Measurements from ENCODE around the gene EHMT1. TPM values are rescaled to one million over a fixed set of nuclear protein-coding genes. Genes with fewer than 3 reads are reported as not detected.

Gene EHMT1
- total and polyA plus RNA-seq, 2 experiments from 2014 or later: 162 to 177 TPM

GRCh38 chr9:137645211-137645610 is 26.4 kb downstream of the EHMT1 start:
- H4K20me1 ChIP-seq (replicated peaks; ENCODE audit: insufficient read depth): peaks cover 71% of the 10 kb centered on the region
- no peaks in the 10 kb centered on the region; the same call in 1 of the 2 replicates for H3F3A ChIP-seq (replicated peaks; ENCODE audit: low read depth)
- no peaks in the 10 kb centered on the region for H3K9me2 ChIP-seq (ENCODE audit: insufficient read depth)
- Mint-ChIP-seq H3K36me3 (ENCODE audit: low read depth) (peaks cover 21% of the 10 kb centered on the region), H3K4me3 (no peak overlapping the region), H3K4me1 (peaks cover 24% of the 10 kb centered on the region), H3K9me3 (no peaks in the 10 kb centered on the region), H3K27me3 (ENCODE audit: insufficient read depth, low read depth, poor library complexity) (peaks cover 9% of the 10 kb centered on the region), H3K27ac (no peak overlapping the region)
- H3K36me3 ChIP-seq (ENCODE audit: insufficient read depth): no peaks in the 10 kb centered on the region
- H3K27ac ChIP-seq (ENCODE audit: low read depth): no peak overlapping the region
- DNase-seq (ENCODE audit: low spot score) (no peak), ATAC-seq (no peak)
- H3K4me2 ChIP-seq: no peak overlapping the region
- no peak for TF ChIP-seq ZNF114 (CRISPR knock-in tag; IDR thresholded peaks at IDR 0.05)
- no peak for TF ChIP-seq CREB1 (CRISPR knock-in tag; IDR thresholded peaks at IDR 0.05; ENCODE audit: low read depth)
- no peak overlapping the region for H3K4me3 ChIP-seq
- H3K27me3 ChIP-seq (ENCODE audit: insufficient read depth): no peaks in the 10 kb centered on the region
- peaks cover 100% of the 10 kb centered on the region for H3K79me2 ChIP-seq (replicated peaks; ENCODE audit: insufficient read depth)
- no peak overlapping the region for H2AFZ ChIP-seq
- H3K4me1 ChIP-seq (ENCODE audit: insufficient read depth): no peaks in the 10 kb centered on the region; the same call in 1 of the 2 replicates

- Mint-ChIP-seq H3K9me3 (no peaks in the 10 kb centered on the region), H3K27ac (0 out of 2 replicates have a peak overlapping the region, but pooled peaks have one; percentile 47), H3K36me3 (ENCODE audit: low read depth) (peaks cover 27% of the 10 kb centered on the region), H3K4me3 (no peak overlapping the region), H3K4me1 (peaks cover 20% of the 10 kb centered on the region), H3K27me3 (ENCODE audit: insufficient read depth, low read depth, poor library complexity) (peaks cover 9% of the 10 kb centered on the region)
- H3F3A ChIP-seq (replicated peaks; ENCODE audit: low read depth): no peaks in the 10 kb centered on the region
- DNase-seq (ENCODE audit: low spot score) (no peak), ATAC-seq (peak; percentile 30; the same call in 2 of the 3 replicates)
- H2AFZ ChIP-seq: no peak overlapping the region
- H3K36me3 ChIP-seq (ENCODE audit: insufficient read depth): no peaks in the 10 kb centered on the region
- peak overlapping the region; percentile 78; the same call in 1 of the 2 replicates for H3K27ac ChIP-seq (ENCODE audit: low read depth)
- peaks cover 66% of the 10 kb centered on the region for H4K20me1 ChIP-seq (replicated peaks; ENCODE audit: insufficient read depth)
- H3K27me3 ChIP-seq (ENCODE audit: insufficient read depth): no peaks in the 10 kb centered on the region
- no peak overlapping the region for H3K4me3 ChIP-seq
- no peaks in the 10 kb centered on the region for H3K9me2 ChIP-seq (ENCODE audit: insufficient read depth)
- peaks cover 100% of the 10 kb centered on the region for H3K79me2 ChIP-seq (replicated peaks; ENCODE audit: insufficient read depth)
- H3K4me1 ChIP-seq (ENCODE audit: insufficient read depth): no peaks in the 10 kb centered on the region; the same call in 1 of the 2 replicates
- no peak overlapping the region for H3K4me2 ChIP-seq
- no peak for TF ChIP-seq NANOG (IDR thresholded peaks at IDR 0.05; ENCODE audit: borderline replicate concordance)
- no peak for TF ChIP-seq ETS1 (IDR thresholded peaks at IDR 0.05)
- TF ChIP-seq JUNB (IDR thresholded peaks at IDR 0.05; ENCODE audit: unreplicated experiment): no peak
- TF ChIP-seq ZNF462 (CRISPR knock-in tag; IDR thresholded peaks at IDR 0.05): no peak
- TF ChIP-seq POLR2AphosphoS5 (IDR thresholded peaks at IDR 0.05; ENCODE audit: low read depth): no peak
- TF ChIP-seq STAT1 (IDR thresholded peaks at IDR 0.05; ENCODE audit: unreplicated experiment): no peak
- no peak for TF ChIP-seq EZH2phosphoT487 (IDR thresholded peaks at IDR 0.05; ENCODE audit: unreplicated experiment)
- no peak for TF ChIP-seq CTCF (conservative IDR thresholded peaks at IDR 0.05; ENCODE audit: low read depth in 2 of 2)
- no peak for TF ChIP-seq EZH2 (IDR thresholded peaks at IDR 0.05; ENCODE audit: low read depth, unreplicated experiment)
- TF ChIP-seq ZNF331 (CRISPR knock-in tag; IDR thresholded peaks at IDR 0.05; ENCODE audit: low read depth): no peak
- no peak for TF ChIP-seq ZNF114 (CRISPR knock-in tag; IDR thresholded peaks at IDR 0.05)
These were observed 27.5 kb downstream of the EHMT1 start for GRCh38 chr9:137646341-137646740.
